Measurements from ENCODE around the gene ID2.

The ID2 gene

GRCh38 chr2:8678731-8679566 is 2.9 kb upstream of the ID2 start:
- peaks cover 2% of the 10 kb centered on the region; the same call in 1 of the 2 replicates for H3F3A ChIP-seq (ENCODE audit: low read depth)
- H3K9ac ChIP-seq (ENCODE audit: low read depth, low read length, poor library complexity, severe bottlenecking), result peak overlapping the region; percentile 64
- no peaks in the 10 kb centered on the region for H3K9me2 ChIP-seq (replicated peaks; ENCODE audit: low read depth, low read length)
- H3K4me1 ChIP-seq (ENCODE audit: insufficient read depth, low read length, poor library complexity, severe bottlenecking), result peaks cover 31% of the 10 kb centered on the region
- H3K9me3 ChIP-seq (ENCODE audit: insufficient read depth, low read depth, low read length), result peaks cover 8% of the 10 kb centered on the region; the same call in 1 of the 2 replicates
- peak overlapping the region; percentile 66; the same call in 1 of the 2 replicates for H2AFZ ChIP-seq (ENCODE audit: low read length)
- H3K79me2 ChIP-seq (ENCODE audit: insufficient read depth, low read length), result peaks cover 21% of the 10 kb centered on the region
- no peaks in the 10 kb centered on the region for H3K27me3 ChIP-seq (ENCODE audit: insufficient read depth, low read length, poor library complexity, severe bottlenecking)
- H4K20me1 ChIP-seq (ENCODE audit: insufficient read depth, low read length, poor library complexity, severe bottlenecking), result peaks cover 19% of the 10 kb centered on the region
- peak overlapping the region; percentile 85 for H3K4me2 ChIP-seq (ENCODE audit: low read depth, low read length, poor library complexity, severe bottlenecking)
- TF ChIP-seq CTCF (conservative IDR thresholded peaks at IDR 0.05; ENCODE audit: low read length), result no peak
- no peak for TF ChIP-seq EZH2phosphoT487 (IDR thresholded peaks at IDR 0.05; ENCODE audit: borderline replicate concordance)
- H3K36me3 ChIP-seq (ENCODE audit: insufficient read depth, low read length), result no peaks in the 10 kb centered on the region
- H3K4me3 ChIP-seq (ENCODE audit: low read length, poor library complexity, severe bottlenecking), result peak overlapping the region; percentile 72

- Histone ChIP-seq H3K79me2 (ENCODE audit: insufficient read depth, low read length) (peaks cover 26% of the 10 kb centered on the region), H2AFZ (ENCODE audit: low read length) (peak overlapping the region; percentile 66; the same call in 1 of the 2 replicates), H3K4me1 (ENCODE audit: insufficient read depth, low read length, poor library complexity, severe bottlenecking) (peaks cover 35% of the 10 kb centered on the region), H3K9me2 (replicated peaks; ENCODE audit: low read depth, low read length) (no peaks in the 10 kb centered on the region), H3F3A (ENCODE audit: low read depth) (peaks cover 2% of the 10 kb centered on the region; the same call in 1 of the 2 replicates), H3K27me3 (ENCODE audit: insufficient read depth, low read length, poor library complexity, severe bottlenecking) (no peaks in the 10 kb centered on the region), H3K36me3 (ENCODE audit: insufficient read depth, low read length) (no peaks in the 10 kb centered on the region), H3K4me3 (ENCODE audit: low read length, poor library complexity, severe bottlenecking) (peak overlapping the region; percentile 72), H4K20me1 (ENCODE audit: insufficient read depth, low read length, poor library complexity, severe bottlenecking) (peaks cover 23% of the 10 kb centered on the region), H3K9me3 (ENCODE audit: insufficient read depth, low read depth, low read length) (peaks cover 7% of the 10 kb centered on the region; the same call in 1 of the 2 replicates), H3K4me2 (ENCODE audit: low read depth, low read length, poor library complexity, severe bottlenecking) (peak overlapping the region; percentile 85), H3K9ac (ENCODE audit: low read depth, low read length, poor library complexity, severe bottlenecking) (peak overlapping the region; percentile 64)
- TF ChIP-seq CTCF (conservative IDR thresholded peaks at IDR 0.05; ENCODE audit: low read length) (no peak), EZH2phosphoT487 (IDR thresholded peaks at IDR 0.05; ENCODE audit: borderline replicate concordance) (no peak)
Observed at GRCh38 chr2:8679567-8679826, 2.4 kb upstream of the ID2 start.

GRCh38 chr2:8679827-8680731 is 1.8 kb upstream of the ID2 start:
- H3F3A ChIP-seq (ENCODE audit: low read depth), result peaks cover 5% of the 10 kb centered on the region; the same call in 1 of the 2 replicates
- peak overlapping the region; percentile 69 for H3K9ac ChIP-seq (ENCODE audit: low read depth, low read length, poor library complexity, severe bottlenecking)
- peaks cover 39% of the 10 kb centered on the region for H3K4me1 ChIP-seq (ENCODE audit: insufficient read depth, low read length, poor library complexity, severe bottlenecking)
- H3K9me2 ChIP-seq (replicated peaks; ENCODE audit: low read depth, low read length), result no peaks in the 10 kb centered on the region
- H3K36me3 ChIP-seq (ENCODE audit: insufficient read depth, low read length), result no peaks in the 10 kb centered on the region
- peak overlapping the region; percentile 85 for H3K4me2 ChIP-seq (ENCODE audit: low read depth, low read length, poor library complexity, severe bottlenecking)
- H3K9me3 ChIP-seq (ENCODE audit: insufficient read depth, low read depth, low read length), result peaks cover 1% of the 10 kb centered on the region; the same call in 1 of the 2 replicates
- H3K79me2 ChIP-seq (ENCODE audit: insufficient read depth, low read length), result peaks cover 32% of the 10 kb centered on the region
- no peaks in the 10 kb centered on the region for H3K27me3 ChIP-seq (ENCODE audit: insufficient read depth, low read length, poor library complexity, severe bottlenecking)
- no peak overlapping the region for H2AFZ ChIP-seq (ENCODE audit: low read length)
- TF ChIP-seq CTCF (conservative IDR thresholded peaks at IDR 0.05; ENCODE audit: low read length) (no peak), EZH2phosphoT487 (IDR thresholded peaks at IDR 0.05; ENCODE audit: borderline replicate concordance) (no peak)
- H4K20me1 ChIP-seq (ENCODE audit: insufficient read depth, low read length, poor library complexity, severe bottlenecking), result peaks cover 28% of the 10 kb centered on the region
- H3K4me3 ChIP-seq (ENCODE audit: low read length, poor library complexity, severe bottlenecking), result peak overlapping the region; percentile 84

All from Loucy (cell line).